Activated CD8-positive, alpha-beta T cell treated with anti-CD3 and anti-CD28 coated beads for 36 hours (primary cell): Measurements from ENCODE around the gene SF3B6. TPM values are rescaled to one million over a fixed set of nuclear protein-coding genes. Genes with fewer than 3 reads are reported as not detected.

ENCODE experiments used
- ATAC-seq: fragments of 200-7000 bp; cut with Tn5 transposase; one replicate; pipeline ENCODE4 v1.10.0; 2021; ENCODE audit warnings: mild to moderate bottlenecking, moderate library complexity
- CTCF ChIA-PET: fragments of 350-600 bp; sonication (Branson Sonifier 250); formaldehyde crosslinking; loops from one replicate; lab custom pipeline; 2021; ENCODE audit warnings: antibody characterized with exemption; lab: Charles Lee
- POLR2A ChIA-PET: fragments of 350-600 bp; sonication (Branson Sonifier 250); formaldehyde crosslinking; loops from one replicate; lab custom pipeline; 2021; ENCODE audit warnings: antibody characterized with exemption; lab: Charles Lee
- DNase-seq: peaks from one replicate; pipeline ENCODE4 v3.0.0-alpha.2; 2020
- H3K27ac Mint-ChIP-seq: one replicate; pipeline ENCODE4 v1.8.0; 2021; ENCODE audit warnings: mild to moderate bottlenecking, mixed read lengths
- H3K27me3 Mint-ChIP-seq: one replicate; pipeline ENCODE4 v1.8.0; 2021; ENCODE audit warnings: mixed read lengths
- H3K36me3 Mint-ChIP-seq: one replicate; pipeline ENCODE4 v1.8.0; 2021; ENCODE audit warnings: low read depth, mixed read lengths
- H3K4me1 Mint-ChIP-seq: one replicate; pipeline ENCODE4 v1.8.0; 2021; ENCODE audit warnings: low read depth, mixed read lengths
- H3K4me3 Mint-ChIP-seq: one replicate; pipeline ENCODE4 v1.8.0; 2021; ENCODE audit warnings: mild to moderate bottlenecking, moderate library complexity, mixed read lengths
- H3K9me3 Mint-ChIP-seq: one replicate; pipeline ENCODE4 v1.8.0; 2021; ENCODE audit warnings: mixed read lengths
- intact Hi-C: fragments of 100-400 bp; cut with micrococcal nuclease; formaldehyde crosslinking; loops from one replicate; pipeline ENCODE4 v1.10.0; 2022
- total RNA-seq, 2 experiments: library from RNA; stranded (reverse); gene quantifications; one replicate each; pipeline ENCODE4 v1.2.3, GENCODE V29; 2021
- TF ChIP-seq, protein P1 (sequence below): fragments of 200-600 bp; IDR thresholded peaks from one replicate; pipeline ENCODE4 v1.8.0; 2022; ENCODE audit warnings: antibody characterized with exemption, mild to moderate bottlenecking

Gene SF3B6
- total RNA-seq, 2 experiments from 2014 or later: 141 to 144 TPM

DNA sequence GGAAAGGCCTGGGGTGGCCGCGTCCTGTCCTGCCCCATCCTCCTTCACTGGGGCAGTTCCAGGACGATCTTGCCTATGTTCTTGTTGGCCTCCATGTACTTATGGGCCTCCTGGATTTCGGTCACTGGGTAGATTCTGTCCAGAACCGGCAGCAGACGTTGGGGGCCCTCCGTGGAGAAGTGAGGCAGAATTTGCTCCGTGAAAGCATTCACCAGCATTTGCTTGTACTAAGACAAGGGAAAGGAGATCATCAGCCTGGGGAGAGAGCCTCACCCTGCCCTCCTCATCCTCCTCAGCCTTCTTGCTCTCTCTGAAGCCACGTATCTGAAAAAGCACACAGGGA is 1.4 kb upstream of the SF3B6 start:
- H3K27ac Mint-ChIP-seq: peak overlapping the region; percentile 56
- DNase-seq (peak; percentile 12), ATAC-seq (no peak)
- TF ChIP-seq, protein P1, sequence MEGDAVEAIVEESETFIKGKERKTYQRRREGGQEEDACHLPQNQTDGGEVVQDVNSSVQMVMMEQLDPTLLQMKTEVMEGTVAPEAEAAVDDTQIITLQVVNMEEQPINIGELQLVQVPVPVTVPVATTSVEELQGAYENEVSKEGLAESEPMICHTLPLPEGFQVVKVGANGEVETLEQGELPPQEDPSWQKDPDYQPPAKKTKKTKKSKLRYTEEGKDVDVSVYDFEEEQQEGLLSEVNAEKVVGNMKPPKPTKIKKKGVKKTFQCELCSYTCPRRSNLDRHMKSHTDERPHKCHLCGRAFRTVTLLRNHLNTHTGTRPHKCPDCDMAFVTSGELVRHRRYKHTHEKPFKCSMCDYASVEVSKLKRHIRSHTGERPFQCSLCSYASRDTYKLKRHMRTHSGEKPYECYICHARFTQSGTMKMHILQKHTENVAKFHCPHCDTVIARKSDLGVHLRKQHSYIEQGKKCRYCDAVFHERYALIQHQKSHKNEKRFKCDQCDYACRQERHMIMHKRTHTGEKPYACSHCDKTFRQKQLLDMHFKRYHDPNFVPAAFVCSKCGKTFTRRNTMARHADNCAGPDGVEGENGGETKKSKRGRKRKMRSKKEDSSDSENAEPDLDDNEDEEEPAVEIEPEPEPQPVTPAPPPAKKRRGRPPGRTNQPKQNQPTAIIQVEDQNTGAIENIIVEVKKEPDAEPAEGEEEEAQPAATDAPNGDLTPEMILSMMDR: no peak
- peak overlapping the region; percentile 93 for H3K4me3 Mint-ChIP-seq
- H3K36me3 Mint-ChIP-seq: peaks cover 20% of the 10 kb centered on the region
- intact Hi-C loops: loop anchor here (5.0 kb wide), 1 partner anchor 150 kb away; the partner anchor contains the start of gene ATAD2B
- POLR2A ChIA-PET: interaction anchor here (1.1 to 2.4 kb wide), 4 partner anchors 11 to 152 kb away, joined by 3 to 18 read pairs (median 8); partner anchors contain the start of gene ATAD2B
- no peaks in the 10 kb centered on the region for H3K9me3 Mint-ChIP-seq
- no peaks in the 10 kb centered on the region for H3K27me3 Mint-ChIP-seq
- CTCF ChIA-PET: interaction anchor here (1.2 to 5.7 kb wide), 3 partner anchors 12 to 253 kb away, joined by 6 to 27 read pairs (median 24); partner anchors contain the start of gene ATAD2B
- peaks cover 33% of the 10 kb centered on the region for H3K4me1 Mint-ChIP-seq

DNA sequence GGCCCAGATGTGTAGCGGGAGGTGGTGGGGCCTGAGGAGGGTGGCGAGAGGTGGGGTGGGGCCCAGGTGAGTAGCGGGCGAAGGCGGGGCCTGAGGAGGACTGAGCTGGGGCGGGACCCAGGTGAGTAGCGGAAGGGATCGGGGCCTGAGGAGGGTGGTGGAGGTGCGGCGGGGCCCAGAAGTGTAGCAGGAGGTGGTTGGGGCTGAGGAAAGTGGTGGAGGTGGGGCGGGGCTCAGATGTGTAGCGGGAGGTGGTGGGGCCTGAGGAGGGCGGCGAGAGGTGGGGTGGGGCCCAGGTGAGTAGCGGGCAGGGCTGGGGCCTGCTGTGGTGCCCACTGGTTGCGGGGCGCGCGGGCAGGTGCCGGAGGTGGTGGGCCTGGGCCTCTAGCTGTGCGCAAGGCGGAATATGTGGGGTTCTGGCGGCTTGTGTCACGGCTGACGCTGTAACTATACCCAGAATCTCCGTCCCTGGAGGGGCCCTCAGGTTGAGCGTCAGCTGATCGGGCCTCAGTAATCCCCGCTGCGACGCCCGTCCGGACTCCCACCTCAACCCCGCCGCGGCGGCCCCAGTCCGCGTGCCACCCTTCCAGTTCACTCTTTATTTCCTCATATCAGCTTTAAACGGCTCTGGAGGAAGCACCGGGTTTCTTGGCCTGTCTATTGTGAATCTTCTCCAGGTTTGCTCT is 866 bp upstream of the SF3B6 start:
- intact Hi-C loops: loop anchor here (5.0 kb wide), 1 partner anchor 150 kb away; the partner anchor contains the start of gene ATAD2B
- TF ChIP-seq, protein P1: no peak
- no peaks in the 10 kb centered on the region for H3K27me3 Mint-ChIP-seq
- DNase-seq (peak; percentile 43), ATAC-seq (peak; percentile 10)
- H3K36me3 Mint-ChIP-seq: peaks cover 18% of the 10 kb centered on the region
- H3K27ac Mint-ChIP-seq: peak overlapping the region; percentile 98
- peaks cover 36% of the 10 kb centered on the region for H3K4me1 Mint-ChIP-seq
- H3K4me3 Mint-ChIP-seq: peak overlapping the region; percentile 93
- POLR2A ChIA-PET: interaction anchor here (0.7 to 2.4 kb wide), 7 partner anchors 10 to 284 kb away, joined by 3 to 18 read pairs (median 3); partner anchors contain the start of genes ATAD2B and ITSN2
- CTCF ChIA-PET: interaction anchor here (0.8 to 5.7 kb wide), 6 partner anchors 8 to 256 kb away, joined by 3 to 27 read pairs (median 7); partner anchors contain the start of genes ATAD2B and TP53I3
- no peaks in the 10 kb centered on the region for H3K9me3 Mint-ChIP-seq

DNA sequence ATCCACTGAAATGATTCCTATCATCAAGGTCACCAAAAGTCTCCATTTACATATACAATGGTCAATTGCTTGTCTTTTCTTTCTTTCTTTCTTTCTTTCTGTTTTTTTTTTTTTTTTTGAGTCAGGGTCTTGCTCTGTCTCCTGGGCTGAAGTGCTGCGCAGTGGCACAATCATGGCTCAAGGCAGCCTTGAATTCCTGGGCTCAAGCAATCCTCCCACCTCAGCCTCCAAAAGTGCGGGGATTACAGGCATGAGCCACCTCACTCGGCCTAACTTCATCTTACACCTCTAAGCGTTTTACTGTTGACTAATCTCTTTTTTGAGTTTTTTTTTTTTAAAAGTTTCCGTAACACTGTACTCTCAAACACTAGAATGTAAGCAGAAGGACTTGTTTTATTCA is 867 bp downstream of the SF3B6 start:
- H3K4me1 Mint-ChIP-seq: peaks cover 36% of the 10 kb centered on the region
- CTCF ChIA-PET: no interaction called here
- peaks cover 18% of the 10 kb centered on the region for H3K36me3 Mint-ChIP-seq
- POLR2A ChIA-PET: interaction anchor here (1.6 to 2.4 kb wide), 2 partner anchors 25 to 148 kb away, joined by 3 to 18 read pairs; partner anchors contain the start of gene ATAD2B
- no peaks in the 10 kb centered on the region for H3K9me3 Mint-ChIP-seq
- H3K27me3 Mint-ChIP-seq: no peaks in the 10 kb centered on the region
- TF ChIP-seq, protein P1: no peak
- no peak for ATAC-seq
- H3K4me3 Mint-ChIP-seq: peak overlapping the region; percentile 93
- no peak for DNase-seq
- peak overlapping the region; percentile 98 for H3K27ac Mint-ChIP-seq
- intact Hi-C loops: loop anchor here (5.0 kb wide), 1 partner anchor 148 kb away; the partner anchor contains the start of gene ATAD2B

DNA sequence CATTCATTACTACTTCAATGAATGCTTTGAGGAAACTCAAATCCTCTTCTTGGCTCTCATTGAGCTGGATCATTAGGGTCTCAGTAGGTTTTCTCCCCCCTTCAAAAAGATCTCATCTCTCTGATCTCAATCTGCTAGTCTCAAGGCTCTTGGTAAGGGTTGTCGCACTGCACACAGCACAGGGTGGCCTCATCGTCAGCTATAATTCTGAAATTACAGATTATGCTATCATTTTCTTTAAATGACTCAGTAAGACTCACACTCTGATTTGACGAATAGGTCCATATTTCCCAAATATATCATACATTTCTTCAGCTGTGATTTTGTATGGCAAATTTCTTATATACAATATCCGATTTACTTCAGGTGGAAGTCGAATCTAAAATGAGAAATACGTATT is 2.3 kb downstream of the SF3B6 start:
- POLR2A ChIA-PET: interaction anchor here (0.8 to 1.1 kb wide), 3 partner anchors 11 to 147 kb away, joined by 3 read pairs; partner anchors contain the start of genes ATAD2B and TP53I3
- Mint-ChIP-seq H3K4me1 (peaks cover 36% of the 10 kb centered on the region), H3K27me3 (no peaks in the 10 kb centered on the region), H3K36me3 (peaks cover 21% of the 10 kb centered on the region), H3K4me3 (peak overlapping the region; percentile 24), H3K27ac (peak overlapping the region; percentile 45), H3K9me3 (no peaks in the 10 kb centered on the region)
- intact Hi-C loops: no loop called here
- CTCF ChIA-PET: interaction anchor here (0.7 to 3.8 kb wide), 4 partner anchors 9 to 14 kb away, joined by 3 to 21 read pairs (median 4); partner anchors contain the start of gene TP53I3
- TF ChIP-seq, protein P1: no peak
- ATAC-seq (no peak), DNase-seq (no peak)
